Gastrocnemius medialis (tissue), 4 donors: ENCODE results near the gene PPFIBP1. TPM values are rescaled to one million over a fixed set of nuclear protein-coding genes. Genes with fewer than 3 reads are reported as not detected.

Experiments used
- ATAC-seq, 2 donors: fragments of 150-250 bp; one replicate each; pipeline ENCODE4 v1.9.1; 2016
- DNase-seq, 2 donors: peaks; one replicate each; pipeline ENCODE4 v3.0.0-alpha.2; 2019
- H3K27ac ChIP-seq, 4 donors: fragments of 200-600 bp; sonication (generic); 1 replicate in 1 of 4; 2 replicates in 3 of 4; pipeline ENCODE4 v1.5.1; 2016 to 2018; ENCODE audit warnings: mild to moderate bottlenecking in 2 of 4, moderate library complexity in 1 of 4
- H3K27me3 ChIP-seq, 3 donors: fragments of 200-600 bp; sonication (generic) in 2 of 3; 1 replicate in 1 of 3; 2 replicates in 2 of 3; pipeline versions ENCODE4 v1.5.1 to v1.6.0; 2016 to 2019; ENCODE audit warnings: mild to moderate bottlenecking in 1 of 3, moderate library complexity in 1 of 3
- H3K36me3 ChIP-seq, 2 donors: fragments of 200-600 bp; sonication (generic) in 1 of 2; one replicate each; pipeline ENCODE4 v1.5.1; 2017 to 2018
- H3K4me1 ChIP-seq, 2 donors: fragments of 200-600 bp; sonication (generic) in 1 of 2; one replicate each; pipeline ENCODE4 v1.5.1; 2016 to 2017; ENCODE audit warnings: mild to moderate bottlenecking in 2 of 2
- H3K4me3 ChIP-seq, 4 donors: fragments of 200-600 bp; sonication (generic) in 3 of 4; 1 replicate in 1 of 4; 2 replicates in 3 of 4; pipeline ENCODE4 v1.5.1; 2016 to 2019; ENCODE audit warnings: mild to moderate bottlenecking in 2 of 4
- H3K9me3 ChIP-seq, 3 donors: fragments of 200-600 bp; sonication (generic) in 2 of 3; 1 replicate in 1 of 3; 2 replicates in 2 of 3; pipeline ENCODE4 v1.5.1; 2016 to 2019
- CTCF ChIP-seq, 5 experiments: fragments of 450-650 bp in 3 of 5; fragments of 200-600 bp in 2 of 5; sonication (generic) in 2 of 5; IDR thresholded peaks in 4 of 5; conservative IDR thresholded peaks in 1 of 5; 1 replicate in 4 of 5; 2 replicates in 1 of 5; pipeline ENCODE4 v1.5.1; 2016 to 2019; ENCODE audit warnings: antibody characterized with exemption in 5 of 5, mild to moderate bottlenecking in 3 of 5, moderate library complexity in 3 of 5
- POLR2A ChIP-seq, 2 donors: fragments of 450-650 bp; IDR thresholded peaks; one replicate each; pipeline ENCODE4 v1.6.1; 2017; ENCODE audit warnings: antibody characterized with exemption in 2 of 2, mild to moderate bottlenecking in 2 of 2, moderate library complexity in 2 of 2
- in situ Hi-C, 4 donors: fragments of 200-750 bp; cut with MboI; loops; one replicate each; pipeline versions ENCODE4 v1.15.0 to v1.8.0; 2017; ENCODE audit warnings: low sequenced_read_pairs in 4 of 4
- intact Hi-C: fragments of 100-400 bp; cut with DNase I; formaldehyde crosslinking; loops from one replicate; pipeline ENCODE4 v1.15.1; 2023; ENCODE audit warnings: low total_unique reads
- total RNA-seq, 4 donors: library from RNA; depleted of rRNA; stranded (reverse); fragments of >200 nt; gene quantifications; one replicate each; pipeline versions ENCODE4 v1.1.0 to v1.2.3, GENCODE V29; 2016

PPFIBP1 gene
- total RNA-seq, 4 donors from 2014 or later: 18.3 to 33.2 (median 27.4) TPM

GRCh38 chr12:27610374-27610773, 86.4 kb downstream of the PPFIBP1 start:
- intact Hi-C loops (no loop called here), in situ Hi-C loops (no loop called here)
- no peak overlapping the region for H3K27ac ChIP-seq
- TF ChIP-seq CTCF (IDR thresholded peaks at IDR 0.05 in 4 of 5, conservative IDR thresholded peaks at IDR 0.05 in 1 of 5) (no peak), POLR2A (IDR thresholded peaks at IDR 0.05) (no peak)
- H3K9me3 ChIP-seq: no peaks in the 10 kb centered on the region
- no peaks in the 10 kb centered on the region for H3K27me3 ChIP-seq
- no peak for DNase-seq
- H3K4me3 ChIP-seq: no peak overlapping the region
- ATAC-seq: no peak
- H3K36me3 ChIP-seq: no peaks in the 10 kb centered on the region
- H3K4me1 ChIP-seq: peaks cover 18 to 20% of the 10 kb centered on the region in 2 donors

GRCh38 chr12:27614386-27614785, 90.4 kb downstream of the PPFIBP1 start:
- H3K27me3 ChIP-seq: no peaks in the 10 kb centered on the region
- TF ChIP-seq CTCF (IDR thresholded peaks at IDR 0.05 in 4 of 5, conservative IDR thresholded peaks at IDR 0.05 in 1 of 5) (no peak), POLR2A (IDR thresholded peaks at IDR 0.05) (no peak)
- intact Hi-C loops (no loop called here), in situ Hi-C loops (no loop called here)
- no peaks in the 10 kb centered on the region for H3K9me3 ChIP-seq
- no peak overlapping the region for H3K27ac ChIP-seq
- no peak for DNase-seq
- H3K36me3 ChIP-seq: no peaks in the 10 kb centered on the region
- H3K4me1 ChIP-seq: peaks cover 24 to 26% of the 10 kb centered on the region in 2 donors
- ATAC-seq: no peak
- no peak overlapping the region for H3K4me3 ChIP-seq

- Histone ChIP-seq H3K36me3 (no peaks in the 10 kb centered on the region), H3K27ac (no peak overlapping the region), H3K27me3 (no peaks in the 10 kb centered on the region), H3K4me3 (no peak overlapping the region), H3K9me3 (no peaks in the 10 kb centered on the region), H3K4me1 (peaks cover 26 to 28% of the 10 kb centered on the region in 2 donors)
- no peak for TF ChIP-seq POLR2A (IDR thresholded peaks at IDR 0.05)
- TF ChIP-seq CTCF (IDR thresholded peaks at IDR 0.05 in 4 of 5, conservative IDR thresholded peaks at IDR 0.05 in 1 of 5): no peak
- no peak for DNase-seq
- in situ Hi-C loops (no loop called here), intact Hi-C loops (no loop called here)
- no peak for ATAC-seq
These were observed 90.9 kb downstream of the PPFIBP1 start for GRCh38 chr12:27614866-27615265.

- Histone ChIP-seq H3K36me3 (no peaks in the 10 kb centered on the region), H3K4me3 (no peak overlapping the region), H3K4me1 (peaks cover 20 to 30% of the 10 kb centered on the region in 2 donors), H3K27me3 (no peaks in the 10 kb centered on the region), H3K9me3 (no peaks in the 10 kb centered on the region), H3K27ac (no peak overlapping the region)
- TF ChIP-seq CTCF (IDR thresholded peaks at IDR 0.05 in 4 of 5, conservative IDR thresholded peaks at IDR 0.05 in 1 of 5) (no peak), POLR2A (IDR thresholded peaks at IDR 0.05) (no peak)
- in situ Hi-C loops (no loop called here), intact Hi-C loops (no loop called here)
- ATAC-seq: no peak
- DNase-seq: no peak
These were observed 91.4 kb downstream of the PPFIBP1 start for GRCh38 chr12:27615331-27615891.
